Endothelial cell (in vitro differentiated cells): ENCODE results near the gene ASF1B. TPM values are rescaled to one million over a fixed set of nuclear protein-coding genes. Genes with fewer than 3 reads are reported as not detected.

Source experiments
- DNase-seq: peaks from one replicate; pipeline ENCODE4 v3.0.0; 2021; ENCODE audit warnings: low spot score
- H3K27ac Mint-ChIP-seq: one replicate; pipeline ENCODE4 v1.8.0; 2021; ENCODE audit warnings: mixed read lengths, inconsistent platforms; ENCODE audit not compliant: unreplicated experiment
- H3K27me3 Mint-ChIP-seq: one replicate; pipeline ENCODE4 v1.8.0; 2021; ENCODE audit warnings: mild to moderate bottlenecking, moderate library complexity, mixed read lengths, inconsistent platforms; ENCODE audit not compliant: unreplicated experiment
- H3K36me3 Mint-ChIP-seq: one replicate; pipeline ENCODE4 v1.8.0; 2021; ENCODE audit warnings: mild to moderate bottlenecking, low read depth, mixed read lengths, inconsistent platforms; ENCODE audit not compliant: unreplicated experiment
- H3K4me1 Mint-ChIP-seq: one replicate; pipeline ENCODE4 v1.8.0; 2021; ENCODE audit warnings: mild to moderate bottlenecking, mixed read lengths, inconsistent platforms; ENCODE audit not compliant: unreplicated experiment
- H3K4me3 Mint-ChIP-seq: one replicate; pipeline ENCODE4 v1.8.0; 2021; ENCODE audit warnings: mild to moderate bottlenecking, mixed read lengths, inconsistent platforms; ENCODE audit not compliant: unreplicated experiment
- H3K9me3 Mint-ChIP-seq: one replicate; pipeline ENCODE4 v1.8.0; 2021; ENCODE audit warnings: mixed read lengths, inconsistent platforms; ENCODE audit not compliant: unreplicated experiment
- CTCF ChIP-seq: fragments of 200-600 bp; sonication (generic); IDR thresholded peaks from one replicate; pipeline ENCODE4 v1.5.0; 2021; ENCODE audit warnings: antibody characterized with exemption; ENCODE audit not compliant: unreplicated experiment
- total RNA-seq: library from RNA; stranded (reverse); fragmentation: NEBNext Ultra II Directional; extraction: Animal tissue kit (Norgen Biotek cat#: 25700); gene quantifications from one replicate; pipeline ENCODE4 v1.2.1, GENCODE V29; 2021; ENCODE audit not compliant: unreplicated experiment

The ASF1B gene
- total RNA-seq, 1 donor from 2014 or later = 7.1 TPM

- no peak for TF ChIP-seq CTCF
- H3K27ac Mint-ChIP-seq = no peak overlapping the region
- H3K27me3 Mint-ChIP-seq = no peaks in the 10 kb centered on the region
- DNase-seq = no peak
- no peak overlapping the region for H3K4me3 Mint-ChIP-seq
- peaks cover 10% of the 10 kb centered on the region for H3K36me3 Mint-ChIP-seq
- no peaks in the 10 kb centered on the region for H3K9me3 Mint-ChIP-seq
- no peaks in the 10 kb centered on the region for H3K4me1 Mint-ChIP-seq
These were observed 33.6 kb downstream of the ASF1B start for GRCh38 chr19:14102756-14103155.

GRCh38 chr19:14102102-14102696 lies 34.2 kb downstream of the ASF1B start:
- Mint-ChIP-seq H3K36me3 (peaks cover 14% of the 10 kb centered on the region), H3K27ac (no peak overlapping the region), H3K4me1 (no peaks in the 10 kb centered on the region)

GRCh38 chr19:14101003-14101545 lies 35.3 kb downstream of the ASF1B start:
- peaks cover 4% of the 10 kb centered on the region for H3K27me3 Mint-ChIP-seq
- no peak overlapping the region for H3K27ac Mint-ChIP-seq
- H3K4me3 Mint-ChIP-seq = no peak overlapping the region
- no peaks in the 10 kb centered on the region for H3K4me1 Mint-ChIP-seq
- no peak for TF ChIP-seq CTCF
- peaks cover 15% of the 10 kb centered on the region for H3K36me3 Mint-ChIP-seq
- H3K9me3 Mint-ChIP-seq = no peaks in the 10 kb centered on the region
- no peak for DNase-seq

More at GRCh38 chr19:14102102-14102696, 34.2 kb downstream of the ASF1B start:
- H3K4me3 Mint-ChIP-seq = no peak overlapping the region
- TF ChIP-seq CTCF = no peak
- peaks cover 1% of the 10 kb centered on the region for H3K27me3 Mint-ChIP-seq
- no peak for DNase-seq
- no peaks in the 10 kb centered on the region for H3K9me3 Mint-ChIP-seq

- H3K36me3 Mint-ChIP-seq = peaks cover 16% of the 10 kb centered on the region
- peaks cover 13% of the 10 kb centered on the region for H3K27me3 Mint-ChIP-seq
- no peak overlapping the region for H3K27ac Mint-ChIP-seq
- H3K4me3 Mint-ChIP-seq = no peak overlapping the region
- no peaks in the 10 kb centered on the region for H3K4me1 Mint-ChIP-seq
- TF ChIP-seq CTCF = no peak
- DNase-seq = no peak
- H3K9me3 Mint-ChIP-seq = peaks cover 3% of the 10 kb centered on the region
These were observed 38.7 kb downstream of the ASF1B start for GRCh38 chr19:14097532-14098151.
